Naive thymus-derived CD4-positive, alpha-beta T cell (primary cell): ENCODE results near the gene KCNC2. TPM values are rescaled to one million over a fixed set of nuclear protein-coding genes. Genes with fewer than 3 reads are reported as not detected.

Experiments used
- ATAC-seq: fragments of 150-1000 bp; cut with Tn5 transposase; 2 replicates; pipeline ENCODE4 v1.10.0; 2021; ENCODE audit warnings: mild to moderate bottlenecking, moderate library complexity
- CTCF ChIA-PET: fragments of 350-600 bp; sonication (Branson Sonifier 250); formaldehyde crosslinking; loops from one replicate; lab custom pipeline; 2021; ENCODE audit warnings: antibody characterized with exemption; lab: Charles Lee
- POLR2A ChIA-PET: fragments of 350-600 bp; sonication (Branson Sonifier 250); formaldehyde crosslinking; loops from one replicate; lab custom pipeline; 2021; ENCODE audit warnings: antibody characterized with exemption, inconsistent platforms; lab: Charles Lee
- DNase-seq, 9 donors: peaks; one replicate each; pipeline versions ENCODE4 v3.0.0 to v3.0.0-alpha.2; 2020 to 2022; ENCODE audit warnings: mixed read lengths in 1 of 9
- H3K27ac ChIP-seq: one replicate; pipeline ENCODE4 v1.7.0; 2013; ENCODE audit warnings: mild to moderate bottlenecking, low read depth, low read length, moderate library complexity
- H3K27me3 ChIP-seq, 2 donors: one replicate each; pipeline ENCODE4 v1.7.0; 2013; ENCODE audit warnings: low read length in 2 of 2, mild to moderate bottlenecking in 2 of 2, moderate library complexity in 2 of 2; ENCODE audit not compliant: control insufficient read depth in 2 of 2, insufficient read depth in 2 of 2
- H3K36me3 ChIP-seq, 3 experiments: 1 replicate in 2 of 3; 2 replicates in 1 of 3; pipeline ENCODE4 v1.7.0; 2013; ENCODE audit warnings: low read length in 3 of 3, mild to moderate bottlenecking in 3 of 3, moderate library complexity in 1 of 3; ENCODE audit not compliant: insufficient read depth in 3 of 3, control insufficient read depth in 2 of 3
- H3K4me1 ChIP-seq, 2 donors: one replicate each; pipeline ENCODE4 v1.7.0; 2013; ENCODE audit warnings: low read length in 2 of 2, mild to moderate bottlenecking in 2 of 2, moderate library complexity in 1 of 2; ENCODE audit not compliant: control insufficient read depth in 2 of 2, insufficient read depth in 2 of 2
- H3K4me3 ChIP-seq: 2 replicates; pipeline ENCODE4 v1.7.0; 2013; ENCODE audit warnings: mild to moderate bottlenecking, low read length
- H3K9me3 ChIP-seq, 3 experiments: 1 replicate in 2 of 3; 2 replicates in 1 of 3; pipeline ENCODE4 v1.7.0; 2013; ENCODE audit warnings: low read length in 3 of 3; ENCODE audit not compliant: control insufficient read depth in 2 of 3
- H3K27ac Mint-ChIP-seq, 9 donors: one replicate each; pipeline ENCODE4 v1.8.0; 2020 to 2022; ENCODE audit warnings: mixed read lengths in 9 of 9, mild to moderate bottlenecking in 8 of 9, moderate library complexity in 5 of 9, inconsistent platforms in 2 of 9
- H3K27me3 Mint-ChIP-seq, 5 donors: one replicate each; pipeline ENCODE4 v1.8.0; 2021 to 2022; ENCODE audit warnings: mixed read lengths in 5 of 5, mild to moderate bottlenecking in 1 of 5
- H3K36me3 Mint-ChIP-seq, 5 donors: one replicate each; pipeline ENCODE4 v1.8.0; 2020 to 2022; ENCODE audit warnings: mixed read lengths in 5 of 5, mild to moderate bottlenecking in 3 of 5, inconsistent platforms in 1 of 5
- H3K4me1 Mint-ChIP-seq, 7 donors: one replicate each; pipeline ENCODE4 v1.8.0; 2020 to 2022; ENCODE audit warnings: mixed read lengths in 7 of 7, mild to moderate bottlenecking in 3 of 7, inconsistent platforms in 1 of 7
- H3K4me3 Mint-ChIP-seq, 10 donors: one replicate each; pipeline ENCODE4 v1.8.0; 2020 to 2022; ENCODE audit warnings: mild to moderate bottlenecking in 10 of 10, mixed read lengths in 10 of 10, moderate library complexity in 6 of 10, inconsistent platforms in 2 of 10
- H3K9me3 Mint-ChIP-seq, 11 donors: one replicate each; pipeline ENCODE4 v1.8.0; 2020 to 2022; ENCODE audit warnings: mixed read lengths in 11 of 11, mild to moderate bottlenecking in 4 of 11, inconsistent platforms in 1 of 11, moderate library complexity in 1 of 11
- intact Hi-C, 2 donors: fragments of 100-400 bp; cut with micrococcal nuclease; formaldehyde crosslinking; loops; one replicate each; pipeline ENCODE4 v1.15.1; 2023
- polyA plus RNA-seq, 2 donors: library from polyadenylated mRNA; unstranded; fragments of 300-500 nt; fragmentation: Illumina TruSeq; gene quantifications; one replicate each; pipeline ENCODE4 v1.2.3, GENCODE V29; 2021
- total RNA-seq, 6 experiments: library from RNA in 5 of 6; stranded (reverse) in 5 of 6; gene quantifications; 1 replicate in 5 of 6; 2 replicates in 1 of 6; pipeline ENCODE4 v1.2.3 and lab custom pipeline; 2021 to 2026

The KCNC2 gene
- total RNA-seq (not detected), polyA plus RNA-seq (not detected), total RNA-seq (lab: John Stamatoyannopoulos, UW) (not detected)

DNA sequence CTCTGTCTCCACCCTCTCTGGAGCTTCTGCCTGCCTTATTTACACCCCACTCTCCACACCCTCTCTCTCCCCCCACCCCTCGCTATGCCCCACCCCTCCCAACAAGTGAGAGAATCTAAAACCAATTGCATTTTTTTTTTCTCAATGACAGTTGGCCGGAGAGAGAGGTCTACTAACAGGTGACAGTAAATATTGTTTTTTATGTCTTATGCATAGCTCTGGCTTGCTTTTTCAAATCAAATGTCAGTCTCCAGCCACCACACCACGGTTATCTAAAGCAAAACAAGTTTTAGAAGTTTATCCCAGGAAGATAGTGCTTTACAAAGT is at the start of gene KCNC2:
KCNC2 (minus strand) TSS at position 28 of the 327 bp plus-strand sequence.
- CTCF ChIA-PET = no interaction called here
- H3K36me3 ChIP-seq = no peaks in the 10 kb centered on the region
- H3K27ac Mint-ChIP-seq = no peak within 1 kb of the TSS
- no peak within 1 kb of the TSS for H3K27ac ChIP-seq
- no peak for DNase-seq
- peaks cover 0 to 12% of the 10 kb centered on the region in 2 donors for H3K27me3 ChIP-seq
- no peaks in the 10 kb centered on the region for H3K4me1 ChIP-seq
- H3K36me3 Mint-ChIP-seq = peaks cover 0 to 5% (median 0%) of the 10 kb centered on the region in 5 donors
- intact Hi-C loops = no loop called here
- POLR2A ChIA-PET = no interaction called here
- no peaks in the 10 kb centered on the region for H3K9me3 ChIP-seq
- H3K4me1 Mint-ChIP-seq = peaks cover 0 to 17% (median 13%) of the 10 kb centered on the region in 7 donors
- H3K4me3 Mint-ChIP-seq = peak within 1 kb of the TSS in 3 of 10 donors; percentile 6 to 61 (median 6)
- peaks cover 0 to 16% (median 8%) of the 10 kb centered on the region in 11 donors for H3K9me3 Mint-ChIP-seq
- no peak within 1 kb of the TSS for H3K4me3 ChIP-seq
- peaks cover 50 to 63% (median 52%) of the 10 kb centered on the region in 5 donors for H3K27me3 Mint-ChIP-seq
- ATAC-seq = no peak

DNA sequence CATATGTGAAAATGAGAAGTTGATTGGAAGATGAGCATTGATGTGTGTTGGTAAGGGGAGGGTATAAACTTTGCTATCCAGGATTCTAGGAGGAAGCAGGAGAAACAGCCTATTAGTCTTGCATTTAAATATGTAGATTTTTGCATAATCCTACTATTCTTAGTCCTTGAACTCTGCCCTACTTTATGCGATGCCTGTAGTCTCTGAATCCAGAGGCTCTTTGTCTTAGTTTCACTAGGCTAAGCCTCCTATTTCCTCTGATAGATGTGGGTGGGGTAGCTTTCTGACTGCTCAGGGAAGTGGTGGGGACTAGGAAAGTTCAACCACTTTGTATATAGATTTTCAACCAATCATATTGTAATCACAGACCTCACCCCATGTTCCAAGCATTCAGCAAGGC is 49.5 kb upstream of the KCNC2 start:
- H3K27me3 Mint-ChIP-seq = no peaks in the 10 kb centered on the region
- H3K27ac ChIP-seq = no peak overlapping the region
- H3K4me1 Mint-ChIP-seq = peaks cover 9 to 31% (median 12%) of the 10 kb centered on the region in 7 donors
- no peaks in the 10 kb centered on the region for H3K4me1 ChIP-seq
- no peaks in the 10 kb centered on the region for H3K27me3 ChIP-seq
- no peaks in the 10 kb centered on the region for H3K36me3 ChIP-seq
- ChIA-PET POLR2A (no interaction called here), CTCF (no interaction called here)
- no peaks in the 10 kb centered on the region for H3K9me3 Mint-ChIP-seq
- DNase-seq = no peak
- no peaks in the 10 kb centered on the region for H3K36me3 Mint-ChIP-seq
- no peak overlapping the region for H3K4me3 Mint-ChIP-seq
- H3K9me3 ChIP-seq = no peaks in the 10 kb centered on the region
- intact Hi-C loops = no loop called here
- H3K4me3 ChIP-seq = no peak overlapping the region
- peak overlapping the region in 2 of 9 donors; percentile 2 for H3K27ac Mint-ChIP-seq
- ATAC-seq = no peak

DNA sequence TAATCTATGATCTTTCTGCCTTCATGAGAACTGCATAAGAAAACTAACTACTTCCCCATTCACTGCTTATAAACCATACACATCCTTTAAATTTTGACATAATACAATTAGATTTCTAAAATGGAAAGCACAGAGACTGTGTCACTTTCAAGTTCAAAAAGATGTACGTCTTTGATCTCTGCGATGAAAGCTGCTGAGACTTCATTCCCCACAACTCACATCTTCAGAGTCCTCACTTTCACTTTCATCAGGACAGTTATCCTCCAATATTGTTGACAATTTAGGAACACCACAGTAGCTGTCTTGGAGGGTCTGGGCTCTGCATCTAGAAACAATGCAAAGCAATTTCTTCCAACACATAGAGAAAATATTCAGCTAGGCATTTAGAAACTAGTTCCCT is 47.9 kb upstream of the KCNC2 start:
- Mint-ChIP-seq H3K4me1 (peaks cover 9 to 31% (median 12%) of the 10 kb centered on the region in 7 donors), H3K27ac (peak overlapping the region in 7 of 9 donors; percentile 16 to 69 (median 33)), H3K36me3 (no peaks in the 10 kb centered on the region), H3K9me3 (no peaks in the 10 kb centered on the region), H3K27me3 (no peaks in the 10 kb centered on the region), H3K4me3 (peak overlapping the region in 8 of 10 donors; percentile 3 to 79 (median 42))
- no peaks in the 10 kb centered on the region for H3K9me3 ChIP-seq
- no peak overlapping the region for H3K4me3 ChIP-seq
- no peak overlapping the region for H3K27ac ChIP-seq
- ATAC-seq (peak; percentile 63), DNase-seq (peak in 6 of 9 donors; percentile 7 to 59 (median 39))
- no peaks in the 10 kb centered on the region for H3K36me3 ChIP-seq
- CTCF ChIA-PET = no interaction called here
- POLR2A ChIA-PET = no interaction called here
- intact Hi-C loops = no loop called here
- no peaks in the 10 kb centered on the region for H3K4me1 ChIP-seq
- H3K27me3 ChIP-seq = no peaks in the 10 kb centered on the region

DNA sequence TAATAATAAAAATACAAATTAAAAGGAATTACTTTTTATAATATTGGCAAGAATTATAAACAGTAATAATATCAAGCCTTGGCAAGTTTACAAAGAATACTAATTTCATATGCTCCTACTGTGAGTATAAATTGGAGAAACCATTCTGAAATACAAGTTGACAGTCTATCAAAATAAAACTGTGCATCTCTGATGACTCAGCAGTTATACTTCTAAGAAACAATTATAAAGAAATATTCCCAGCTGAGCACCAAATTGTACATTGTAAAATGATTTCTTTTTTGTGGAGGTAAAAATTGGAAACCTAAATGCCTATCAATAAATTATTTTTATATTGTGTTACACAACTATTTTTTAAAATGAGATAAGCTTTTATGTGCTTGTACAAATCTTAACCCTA is 35.5 kb upstream of the KCNC2 start:
- Histone ChIP-seq H3K36me3 (no peaks in the 10 kb centered on the region), H3K4me3 (no peak overlapping the region), H3K4me1 (no peaks in the 10 kb centered on the region), H3K27me3 (no peaks in the 10 kb centered on the region), H3K9me3 (no peaks in the 10 kb centered on the region), H3K27ac (no peak overlapping the region)
- peaks cover 0 to 14% (median 5%) of the 10 kb centered on the region in 11 donors for H3K9me3 Mint-ChIP-seq
- no peak overlapping the region for H3K27ac Mint-ChIP-seq
- intact Hi-C loops = no loop called here
- DNase-seq (no peak), ATAC-seq (no peak)
- H3K36me3 Mint-ChIP-seq = peaks cover 0 to 4% (median 0%) of the 10 kb centered on the region in 5 donors
- POLR2A ChIA-PET = no interaction called here
- H3K4me3 Mint-ChIP-seq = no peak overlapping the region
- CTCF ChIA-PET = no interaction called here
- no peaks in the 10 kb centered on the region for H3K4me1 Mint-ChIP-seq
- peaks cover 0 to 21% (median 7%) of the 10 kb centered on the region in 5 donors for H3K27me3 Mint-ChIP-seq

DNA sequence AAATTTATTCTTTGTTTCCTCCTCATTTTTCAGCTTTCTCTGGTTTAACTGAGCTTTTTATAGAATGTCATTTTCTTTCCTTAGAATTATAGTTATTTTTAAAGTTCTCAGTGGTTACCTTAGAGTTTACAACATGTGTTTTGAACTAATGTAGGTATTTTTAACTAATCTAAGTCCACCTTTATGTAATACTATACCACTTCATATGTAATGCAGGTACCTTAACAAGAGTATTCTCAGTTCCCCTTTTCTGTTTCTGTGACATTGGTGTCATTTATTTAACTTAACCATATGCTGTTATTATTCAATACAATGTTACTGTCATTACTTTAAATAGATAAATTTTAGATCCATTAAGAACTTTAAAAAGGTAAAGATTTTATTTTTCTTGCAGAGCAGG is 30.3 kb upstream of the KCNC2 start:
- Mint-ChIP-seq H3K36me3 (peaks cover 0 to 4% (median 0%) of the 10 kb centered on the region in 5 donors), H3K27me3 (peaks cover 0 to 14% (median 10%) of the 10 kb centered on the region in 5 donors), H3K9me3 (peaks cover 0 to 17% (median 5%) of the 10 kb centered on the region in 11 donors), H3K4me1 (no peaks in the 10 kb centered on the region), H3K27ac (no peak overlapping the region), H3K4me3 (no peak overlapping the region)
- no peaks in the 10 kb centered on the region for H3K27me3 ChIP-seq
- no peaks in the 10 kb centered on the region for H3K4me1 ChIP-seq
- H3K4me3 ChIP-seq = no peak overlapping the region
- ChIA-PET CTCF (no interaction called here), POLR2A (no interaction called here)
- intact Hi-C loops = no loop called here
- ATAC-seq (no peak), DNase-seq (no peak)
- H3K36me3 ChIP-seq = no peaks in the 10 kb centered on the region
- H3K9me3 ChIP-seq = no peaks in the 10 kb centered on the region
- H3K27ac ChIP-seq = no peak overlapping the region

DNA sequence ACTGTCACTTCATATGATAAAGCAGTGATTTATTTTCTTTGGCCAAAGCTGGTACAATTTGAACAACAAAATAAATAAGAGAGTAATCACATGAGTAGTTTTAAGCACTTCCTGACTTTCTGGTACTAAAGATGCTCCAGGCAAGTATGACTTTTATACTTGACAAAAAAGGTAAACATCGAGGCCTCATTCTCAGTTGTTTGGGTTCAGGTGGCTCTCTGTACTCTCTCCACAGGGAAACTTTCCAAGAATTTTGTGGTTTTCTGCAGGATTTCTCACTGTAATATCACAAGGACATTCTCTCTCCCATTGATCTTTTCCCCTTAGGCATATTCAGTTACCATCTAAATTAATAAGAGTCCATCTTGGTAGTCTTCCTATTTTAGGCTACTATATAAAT is 26.6 kb upstream of the KCNC2 start:
- H3K27ac ChIP-seq = no peak overlapping the region
- ATAC-seq (no peak), DNase-seq (no peak)
- H3K9me3 ChIP-seq = no peaks in the 10 kb centered on the region
- Mint-ChIP-seq H3K4me1 (no peaks in the 10 kb centered on the region), H3K36me3 (peaks cover 0 to 4% (median 0%) of the 10 kb centered on the region in 5 donors), H3K4me3 (no peak overlapping the region), H3K9me3 (peaks cover 0 to 22% (median 5%) of the 10 kb centered on the region in 11 donors), H3K27ac (no peak overlapping the region), H3K27me3 (peaks cover 0 to 25% (median 10%) of the 10 kb centered on the region in 5 donors)
- H3K27me3 ChIP-seq = no peaks in the 10 kb centered on the region
- H3K36me3 ChIP-seq = no peaks in the 10 kb centered on the region
- intact Hi-C loops = no loop called here
- H3K4me3 ChIP-seq = no peak overlapping the region
- ChIA-PET POLR2A (no interaction called here), CTCF (no interaction called here)
- no peaks in the 10 kb centered on the region for H3K4me1 ChIP-seq

DNA sequence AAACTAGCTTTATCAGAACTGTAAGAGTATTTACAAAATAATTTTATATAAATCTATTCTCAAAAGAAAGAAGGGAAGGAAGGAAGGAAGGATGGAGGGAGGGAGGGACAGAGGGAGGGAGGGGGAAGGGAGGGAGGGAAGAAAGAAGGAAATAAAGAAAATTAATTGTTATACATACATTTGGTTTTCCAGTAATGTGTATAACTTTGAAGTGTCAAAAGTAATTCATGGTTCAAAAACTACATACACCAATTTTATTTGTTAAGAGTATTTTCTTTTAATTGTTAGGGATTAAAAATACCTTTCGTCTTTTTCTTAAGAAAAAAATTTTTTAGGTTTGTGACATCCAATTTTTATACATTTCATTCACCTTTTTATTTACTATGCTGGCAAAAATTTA is 17.5 kb upstream of the KCNC2 start:
- H3K27ac ChIP-seq = no peak overlapping the region
- peaks cover 0 to 19% (median 14%) of the 10 kb centered on the region in 5 donors for H3K27me3 Mint-ChIP-seq
- no peaks in the 10 kb centered on the region for H3K4me1 ChIP-seq
- no peaks in the 10 kb centered on the region for H3K9me3 ChIP-seq
- H3K36me3 Mint-ChIP-seq = no peaks in the 10 kb centered on the region
- H3K4me1 Mint-ChIP-seq = no peaks in the 10 kb centered on the region
- H3K27ac Mint-ChIP-seq = no peak overlapping the region
- no peak for DNase-seq
- H3K36me3 ChIP-seq = no peaks in the 10 kb centered on the region
- intact Hi-C loops = no loop called here
- H3K4me3 ChIP-seq = no peak overlapping the region
- no peaks in the 10 kb centered on the region for H3K27me3 ChIP-seq
- no peak for ATAC-seq
- no peak overlapping the region for H3K4me3 Mint-ChIP-seq
- POLR2A ChIA-PET = no interaction called here
- CTCF ChIA-PET = no interaction called here
- H3K9me3 Mint-ChIP-seq = peaks cover 0 to 25% (median 5%) of the 10 kb centered on the region in 11 donors
